NCI-H1417 treated with DMSO at 0.1 percent for 48 hours (cell line): ENCODE results near the gene NUP62.
"Not testable (repeated sequence)": the region's sequence is repeated elsewhere in the genome, so short reads cannot be mapped to it uniquely, and the experiment has no call there.

ENCODE experiments used
- DNase-seq: peaks from one replicate; lab custom pipeline; 2025; lab: John Stamatoyannopoulos, UW

NUP62 gene

DNA sequence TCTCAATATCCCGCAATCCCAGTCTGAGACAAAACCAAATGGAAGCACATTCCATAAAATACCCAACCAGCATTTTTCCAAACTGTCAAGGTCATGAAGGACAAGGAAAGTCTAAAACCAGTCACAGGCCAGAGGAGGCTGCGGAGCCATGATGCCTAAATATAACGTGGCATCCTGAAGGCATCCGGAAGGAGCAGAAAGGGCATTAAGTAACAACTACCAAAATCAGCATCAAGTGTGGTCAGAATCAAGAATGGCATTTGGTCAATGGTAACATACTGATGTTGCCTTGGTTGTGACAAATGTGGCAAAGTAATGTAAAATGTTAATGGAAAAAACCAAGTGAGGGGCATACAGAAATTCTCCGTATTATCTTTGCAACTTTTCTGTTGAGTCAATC lies 3.8 kb downstream of the NUP62 start:
- DNase-seq, result no peak

DNA sequence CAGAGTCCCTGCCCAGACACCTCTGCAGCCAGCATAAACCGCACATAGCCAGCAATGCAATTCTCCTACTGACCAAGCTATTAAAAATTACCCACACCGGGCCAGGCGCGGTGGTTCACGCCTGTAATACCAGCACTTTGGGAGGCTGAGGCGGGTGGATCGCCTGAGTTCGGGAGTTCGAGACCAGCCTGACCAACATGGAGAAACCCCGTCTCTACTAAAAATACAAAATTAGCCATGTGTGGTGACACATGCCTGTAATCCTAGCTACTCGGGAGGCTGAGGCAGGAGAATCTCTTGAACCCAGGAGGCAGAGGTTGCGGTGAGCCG lies 4.5 kb downstream of the NUP62 start:
- not testable (repeated sequence) for DNase-seq

DNA sequence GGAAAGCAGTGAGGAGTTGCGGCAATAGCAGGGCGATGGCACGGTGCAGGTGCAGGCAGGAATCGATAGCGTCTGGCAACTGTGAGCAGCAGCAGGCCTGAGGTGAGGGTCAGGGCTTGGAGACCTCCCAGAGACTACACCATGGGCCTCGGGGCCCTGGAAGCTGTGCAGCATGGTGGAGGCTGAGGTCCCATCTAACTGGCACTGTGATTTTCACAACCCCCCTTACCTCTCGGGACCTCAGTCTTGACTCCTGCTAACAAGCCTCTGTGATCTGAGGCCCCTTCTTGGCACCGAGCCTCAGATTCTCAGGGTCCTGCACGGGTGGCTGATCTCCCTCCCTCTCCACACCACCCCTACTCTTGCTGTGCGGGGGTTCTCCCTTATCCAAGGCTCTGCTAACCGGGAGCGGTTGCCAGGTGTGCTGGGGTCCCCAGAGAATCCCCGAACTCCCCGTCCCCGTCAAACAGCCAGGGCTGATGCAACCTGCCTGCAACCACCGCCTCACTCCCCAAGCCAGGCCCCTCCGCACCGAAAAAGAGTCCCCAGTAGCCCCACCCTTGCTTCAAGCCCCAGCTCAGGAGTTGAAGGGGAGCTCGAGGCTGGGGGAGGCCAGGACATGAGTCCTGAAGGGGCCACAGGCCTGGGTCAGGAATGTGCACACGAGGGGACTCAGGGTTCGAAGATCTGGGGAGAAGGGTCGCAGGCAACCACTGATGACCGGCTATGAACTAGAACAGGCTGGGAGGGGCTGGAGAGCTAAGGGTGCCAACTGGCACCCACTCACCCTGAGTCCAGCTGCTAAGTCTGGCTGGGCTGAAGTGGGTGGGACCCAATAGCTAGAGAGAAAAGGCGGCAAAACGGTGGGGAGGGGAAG lies 5.1 kb downstream of the NUP62 start:
- DNase-seq, result no peak

DNA sequence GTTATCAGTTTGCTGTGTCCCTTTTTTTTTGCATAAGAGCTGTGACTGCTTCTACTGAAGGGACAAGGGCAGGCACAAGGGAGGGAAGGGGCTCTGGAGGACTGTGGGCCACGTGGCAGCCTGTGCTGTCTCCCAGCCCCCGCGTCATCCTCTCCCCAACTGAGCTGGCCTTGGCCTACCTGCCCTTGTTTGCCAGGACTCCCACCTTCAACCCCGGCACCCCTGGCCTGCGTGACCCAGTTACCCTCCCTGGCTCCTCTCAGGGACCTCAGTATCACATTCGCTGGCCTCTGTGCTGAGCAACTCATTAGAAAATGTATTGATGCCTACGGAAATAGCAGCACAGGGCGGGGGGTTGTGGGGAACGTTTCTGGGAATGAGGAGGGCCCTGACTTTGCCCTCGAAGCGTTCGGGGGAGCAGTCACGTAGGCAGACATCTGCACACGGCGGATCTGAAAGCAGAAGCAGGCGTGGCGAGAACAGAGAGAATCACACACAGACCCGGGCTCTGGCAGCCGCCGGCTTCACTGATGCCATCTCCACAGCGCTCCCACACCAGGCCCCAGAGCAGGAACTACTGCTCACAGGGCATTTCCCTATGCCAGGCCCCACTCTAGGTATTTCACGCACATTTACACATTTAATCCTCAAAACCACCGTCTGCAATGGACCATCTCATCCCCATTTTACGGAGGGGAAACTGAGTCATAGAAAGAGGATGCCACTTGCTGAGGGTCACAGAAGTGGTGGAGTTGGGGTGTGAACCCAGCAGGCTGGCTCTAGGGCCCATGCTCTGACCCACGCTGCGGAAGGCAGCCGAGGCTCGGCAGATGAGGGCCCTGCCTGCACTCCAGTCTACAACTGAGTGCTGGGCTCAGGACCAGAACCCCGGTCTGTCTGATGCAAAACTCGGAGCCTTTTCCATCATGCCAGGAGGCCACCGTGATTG lies 6.0 kb downstream of the NUP62 start:
- no peak for DNase-seq

GRCh38 chr19:49921871-49922795 lies 7.2 kb downstream of the NUP62 start:
- DNase-seq, result no peak

- peak; percentile 9 for DNase-seq
These were observed 8.5 kb downstream of the NUP62 start for GRCh38 chr19:49920624-49921363.

GRCh38 chr19:49918089-49918488 lies 11.2 kb downstream of the NUP62 start:
- no peak for DNase-seq

DNA sequence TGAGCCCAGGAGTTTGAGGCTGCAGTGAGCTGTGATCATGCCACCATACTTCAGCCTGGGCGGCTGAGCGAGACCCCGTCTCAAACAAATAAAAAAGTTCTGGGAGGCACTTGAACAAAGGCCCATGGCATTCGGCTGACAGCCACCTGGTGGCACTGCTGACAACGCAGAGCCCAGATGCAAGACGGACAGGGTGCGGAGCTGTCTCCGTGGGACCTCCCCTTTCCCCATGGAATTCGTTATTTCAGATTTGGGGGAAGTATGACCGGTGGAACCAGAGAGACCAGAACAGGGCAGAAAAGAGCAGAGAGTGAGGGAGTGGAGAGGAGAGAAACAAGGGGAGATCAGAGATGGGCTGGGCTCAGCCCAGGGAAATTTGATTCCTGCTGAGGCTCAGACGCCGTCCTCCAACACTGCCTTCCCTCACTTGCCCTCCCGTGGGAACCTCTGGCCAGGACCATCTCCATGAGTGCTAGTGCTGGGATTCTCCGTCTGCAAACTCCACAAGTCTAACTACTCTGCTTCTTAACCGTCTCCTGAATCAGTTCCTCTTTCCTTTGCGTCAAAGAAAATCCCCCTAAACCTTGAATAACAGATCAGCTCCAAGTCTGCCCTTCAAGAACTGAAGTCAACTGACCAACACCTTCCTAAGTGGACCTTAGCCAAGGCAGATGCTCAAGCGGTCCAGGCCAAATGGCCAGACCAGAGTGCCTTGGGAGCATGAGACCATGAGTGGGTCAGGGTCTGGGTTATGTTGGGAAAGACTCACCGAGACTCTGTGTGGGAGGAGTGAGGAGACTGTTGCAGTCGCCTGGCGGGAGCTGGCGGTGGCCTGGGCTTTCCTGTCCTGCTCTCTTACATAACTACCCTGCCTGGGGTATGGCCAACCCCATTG lies 12.2 kb downstream of the NUP62 start:
- no peak for DNase-seq

DNA sequence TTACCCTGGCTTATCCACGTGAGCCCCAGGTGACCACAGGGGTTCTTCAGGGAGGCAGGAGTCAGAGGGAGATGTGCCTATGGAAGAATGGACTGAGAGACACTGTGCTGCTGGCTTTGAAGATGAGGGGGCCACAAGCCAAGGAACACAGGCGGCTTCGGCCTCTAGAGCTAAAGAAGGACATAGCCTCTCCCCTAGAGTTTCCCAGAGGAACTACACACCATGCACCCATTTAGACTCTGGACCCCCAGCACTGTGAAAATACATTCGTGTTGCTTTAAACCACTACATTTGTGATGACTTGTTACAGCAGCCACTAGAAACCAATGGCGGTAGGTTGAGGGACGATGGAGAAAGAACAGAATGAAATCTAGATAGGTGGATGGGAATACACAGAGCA lies 14.0 kb downstream of the NUP62 start:
- no peak for DNase-seq

GRCh38 chr19:49913720-49914119 lies 15.6 kb downstream of the NUP62 start:
- no peak for DNase-seq

- DNase-seq, result no peak
These were observed 16.2 kb downstream of the NUP62 start for GRCh38 chr19:49912965-49913685.

- DNase-seq, result no peak
These were observed 17.7 kb downstream of the NUP62 start for GRCh38 chr19:49911381-49912145.

DNA sequence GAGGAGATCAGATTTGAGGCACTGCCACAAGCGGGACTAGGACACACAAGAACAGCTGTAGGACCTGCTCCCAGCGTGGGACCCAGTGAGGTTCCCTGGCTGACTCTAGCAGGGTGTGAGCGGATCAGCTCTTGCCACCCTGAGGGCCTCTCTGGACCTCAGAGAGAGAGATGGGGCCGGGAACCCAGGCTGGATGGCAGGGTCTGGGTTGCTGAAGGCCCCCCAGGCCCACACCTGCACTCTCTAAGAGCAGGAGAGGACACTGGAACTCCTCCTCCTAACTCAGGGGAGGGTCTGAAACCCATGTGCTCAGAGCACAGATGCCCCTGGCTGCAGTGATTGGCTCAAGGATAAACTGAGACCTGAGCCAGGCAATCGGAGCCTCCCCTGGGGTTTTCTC lies 19.1 kb downstream of the NUP62 start:
- DNase-seq, result no peak

- DNase-seq, result no peak
These were observed 20.6 kb downstream of the NUP62 start for GRCh38 chr19:49908480-49909420.

GRCh38 chr19:49907745-49908446 lies 21.4 kb downstream of the NUP62 start:
- no peak for DNase-seq

- no peak for DNase-seq
These were observed 22.3 kb downstream of the NUP62 start for GRCh38 chr19:49906879-49907564.
